Measurements from ENCODE around the gene TBK1. TPM values are rescaled to one million over a fixed set of nuclear protein-coding genes. Genes with fewer than 3 reads are reported as not detected.

TBK1 gene
- total RNA-seq, 2 experiments from 2014 or later = 14.0 to 15.5 TPM

DNA sequence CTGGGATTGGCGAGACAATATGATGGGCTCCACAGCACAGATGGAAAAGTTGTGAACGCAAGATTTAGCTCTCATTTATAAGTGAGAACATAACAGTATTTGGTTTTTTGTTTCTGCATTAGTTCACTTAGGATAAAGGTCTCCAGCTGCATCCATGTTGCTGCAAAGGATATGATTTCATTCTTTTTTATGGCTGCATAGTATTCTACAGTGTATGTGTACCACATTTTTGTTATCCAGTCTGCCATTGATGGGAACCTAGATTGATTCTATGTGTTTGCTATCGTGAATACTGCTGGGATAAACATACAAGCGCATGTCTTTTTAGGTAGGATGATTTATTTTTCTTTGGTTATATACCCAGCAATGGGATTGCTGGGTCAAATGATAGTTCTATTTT lies 23.6 kb downstream of the TBK1 start:
- Mint-ChIP-seq H3K4me1 (ENCODE audit: low read depth) (no peaks in the 10 kb centered on the region), H3K4me3 (no peak overlapping the region), H3K36me3 (ENCODE audit: low read depth) (peaks cover 43% of the 10 kb centered on the region), H3K27me3 (no peaks in the 10 kb centered on the region), H3K27ac (no peak overlapping the region), H3K9me3 (peaks cover 4% of the 10 kb centered on the region)
- DNase-seq (no peak), ATAC-seq (no peak)
- TF ChIP-seq, protein P1, sequence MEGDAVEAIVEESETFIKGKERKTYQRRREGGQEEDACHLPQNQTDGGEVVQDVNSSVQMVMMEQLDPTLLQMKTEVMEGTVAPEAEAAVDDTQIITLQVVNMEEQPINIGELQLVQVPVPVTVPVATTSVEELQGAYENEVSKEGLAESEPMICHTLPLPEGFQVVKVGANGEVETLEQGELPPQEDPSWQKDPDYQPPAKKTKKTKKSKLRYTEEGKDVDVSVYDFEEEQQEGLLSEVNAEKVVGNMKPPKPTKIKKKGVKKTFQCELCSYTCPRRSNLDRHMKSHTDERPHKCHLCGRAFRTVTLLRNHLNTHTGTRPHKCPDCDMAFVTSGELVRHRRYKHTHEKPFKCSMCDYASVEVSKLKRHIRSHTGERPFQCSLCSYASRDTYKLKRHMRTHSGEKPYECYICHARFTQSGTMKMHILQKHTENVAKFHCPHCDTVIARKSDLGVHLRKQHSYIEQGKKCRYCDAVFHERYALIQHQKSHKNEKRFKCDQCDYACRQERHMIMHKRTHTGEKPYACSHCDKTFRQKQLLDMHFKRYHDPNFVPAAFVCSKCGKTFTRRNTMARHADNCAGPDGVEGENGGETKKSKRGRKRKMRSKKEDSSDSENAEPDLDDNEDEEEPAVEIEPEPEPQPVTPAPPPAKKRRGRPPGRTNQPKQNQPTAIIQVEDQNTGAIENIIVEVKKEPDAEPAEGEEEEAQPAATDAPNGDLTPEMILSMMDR (IDR thresholded peaks at IDR 0.05) = no peak
- intact Hi-C loops (cut with micrococcal nuclease) = no loop called here
- POLR2A ChIA-PET = no interaction called here
- CTCF ChIA-PET = no interaction called here

DNA sequence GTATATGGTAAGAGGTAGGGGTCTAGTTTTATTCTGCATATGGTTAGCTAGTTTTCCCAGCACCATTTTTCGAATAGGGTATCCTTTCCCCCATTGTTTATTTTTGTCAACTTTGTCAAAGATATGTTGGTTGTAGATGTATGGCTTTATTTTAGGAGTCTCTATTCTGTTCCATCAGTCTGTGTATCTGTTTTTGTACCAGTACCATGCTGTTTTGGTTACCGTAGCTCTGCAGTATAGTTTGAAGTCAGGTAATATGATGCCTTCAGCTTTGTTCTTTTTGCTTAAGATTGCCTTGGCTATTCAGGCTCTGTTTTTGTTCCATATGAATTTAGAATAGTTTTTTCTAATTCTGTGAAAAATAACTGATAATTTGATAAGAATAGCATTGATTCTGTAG lies 24.9 kb downstream of the TBK1 start:
- intact Hi-C loops (cut with micrococcal nuclease) = no loop called here
- H3K4me3 Mint-ChIP-seq = no peak overlapping the region
- no peaks in the 10 kb centered on the region for H3K4me1 Mint-ChIP-seq (ENCODE audit: low read depth)
- H3K9me3 Mint-ChIP-seq = peaks cover 4% of the 10 kb centered on the region
- peaks cover 41% of the 10 kb centered on the region for H3K36me3 Mint-ChIP-seq (ENCODE audit: low read depth)
- POLR2A ChIA-PET = no interaction called here
- CTCF ChIA-PET = no interaction called here
- ATAC-seq (no peak), DNase-seq (no peak)
- TF ChIP-seq, protein P1 (IDR thresholded peaks at IDR 0.05) = no peak
- H3K27me3 Mint-ChIP-seq = no peaks in the 10 kb centered on the region
- no peak overlapping the region for H3K27ac Mint-ChIP-seq

DNA sequence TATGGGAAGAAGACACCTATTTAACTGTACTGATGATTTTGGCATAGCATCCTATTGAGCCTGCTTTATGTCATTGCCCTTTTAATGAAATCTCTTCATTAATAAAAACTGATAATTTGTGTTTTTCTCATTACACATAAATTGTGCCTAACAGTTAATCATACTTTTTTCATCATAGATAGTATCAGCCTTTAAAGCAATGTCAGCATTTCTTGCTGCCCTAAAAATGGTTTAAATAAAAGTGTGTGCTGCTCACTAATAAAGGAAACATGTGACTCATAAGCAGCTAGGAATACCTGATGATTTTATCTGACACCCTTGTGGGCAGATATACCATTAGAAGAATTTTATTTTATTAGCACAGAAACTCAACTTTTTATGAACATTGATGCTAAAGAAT lies 26.7 kb downstream of the TBK1 start:
- no peak for ATAC-seq
- CTCF ChIA-PET = no interaction called here
- H3K36me3 Mint-ChIP-seq (ENCODE audit: low read depth) = peaks cover 38% of the 10 kb centered on the region

DNA sequence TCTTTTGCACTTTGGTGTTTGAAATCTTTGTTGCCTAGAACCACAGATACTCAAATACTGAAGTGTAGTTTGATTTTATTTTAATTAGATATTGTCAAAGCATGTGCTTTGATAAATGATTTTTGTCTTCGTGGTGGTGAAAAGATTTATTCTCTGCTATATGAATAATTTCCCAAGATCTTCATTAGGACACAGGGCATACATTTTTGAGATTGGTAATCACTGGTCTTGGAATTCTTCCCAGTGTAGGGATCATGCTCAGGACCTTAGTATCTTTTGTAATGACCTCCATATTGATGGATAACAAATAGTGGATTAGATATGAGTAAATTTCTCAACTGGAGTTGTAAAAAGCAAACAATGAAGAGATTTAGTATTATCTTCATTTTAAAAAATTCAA lies 28.2 kb downstream of the TBK1 start:
- H3K36me3 Mint-ChIP-seq (ENCODE audit: low read depth) = peaks cover 28% of the 10 kb centered on the region
- DNase-seq (no peak), ATAC-seq (no peak)
- ChIA-PET POLR2A (no interaction called here), CTCF (no interaction called here)
- peaks cover 4% of the 10 kb centered on the region for H3K9me3 Mint-ChIP-seq
- intact Hi-C loops (cut with micrococcal nuclease) = no loop called here
- H3K4me3 Mint-ChIP-seq = no peak overlapping the region
- no peak overlapping the region for H3K27ac Mint-ChIP-seq
- no peaks in the 10 kb centered on the region for H3K4me1 Mint-ChIP-seq (ENCODE audit: low read depth)
- H3K27me3 Mint-ChIP-seq = no peaks in the 10 kb centered on the region
- TF ChIP-seq, protein P1 (IDR thresholded peaks at IDR 0.05) = no peak

More for the DNA sequence above, 26.7 kb downstream of the TBK1 start:
- no peaks in the 10 kb centered on the region for H3K27me3 Mint-ChIP-seq
- H3K4me1 Mint-ChIP-seq (ENCODE audit: low read depth) = no peaks in the 10 kb centered on the region
- TF ChIP-seq, protein P1 (IDR thresholded peaks at IDR 0.05) = no peak
- intact Hi-C loops (cut with micrococcal nuclease) = no loop called here
- H3K27ac Mint-ChIP-seq = no peak overlapping the region
- peaks cover 4% of the 10 kb centered on the region for H3K9me3 Mint-ChIP-seq
- POLR2A ChIA-PET = no interaction called here
- no peak for DNase-seq
- no peak overlapping the region for H3K4me3 Mint-ChIP-seq

DNA sequence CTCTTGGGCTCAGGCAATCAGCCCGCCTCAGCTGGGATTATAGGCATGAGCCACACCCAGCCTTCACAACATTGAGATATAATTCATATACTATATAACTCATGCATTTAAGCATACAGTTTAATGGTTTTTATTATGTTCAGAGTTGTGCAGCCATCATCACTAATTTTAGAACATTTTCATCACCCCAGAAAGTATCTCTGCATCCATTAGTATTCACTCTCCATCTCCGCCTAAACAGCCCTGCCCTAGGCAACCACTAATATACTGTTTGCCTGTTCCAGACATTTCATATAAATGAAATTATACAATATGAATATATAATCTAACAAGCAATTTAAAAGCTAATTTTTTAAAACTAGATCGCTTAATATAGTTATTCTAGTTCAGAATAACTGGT lies 34.7 kb downstream of the TBK1 start:
- no peaks in the 10 kb centered on the region for H3K27me3 Mint-ChIP-seq
- H3K9me3 Mint-ChIP-seq = no peaks in the 10 kb centered on the region
- no peak overlapping the region for H3K4me3 Mint-ChIP-seq
- TF ChIP-seq, protein P1 (IDR thresholded peaks at IDR 0.05) = no peak
- DNase-seq (no peak), ATAC-seq (no peak)
- POLR2A ChIA-PET = interaction anchor here (1.1 kb wide), 1 partner anchor 18 kb away, joined by 3 read pairs; no protein-coding TSS in a partner anchor
- peaks cover 8% of the 10 kb centered on the region for H3K4me1 Mint-ChIP-seq (ENCODE audit: low read depth)
- H3K36me3 Mint-ChIP-seq (ENCODE audit: low read depth) = peaks cover 21% of the 10 kb centered on the region
- intact Hi-C loops (cut with micrococcal nuclease) = no loop called here
- no peak overlapping the region for H3K27ac Mint-ChIP-seq
- CTCF ChIA-PET = no interaction called here
